HUDEP-2 (cell line): ENCODE measurements around the gene ABI3BP.

Source experiments
- DNase-seq, 76 experiments: peaks; one replicate each; lab custom pipeline; 2025; ENCODE audit not compliant: unreplicated experiment in 76 of 76; lab: John Stamatoyannopoulos, UW

Gene ABI3BP

GRCh38 chr3:100992231-100993012 is 799 bp downstream of the ABI3BP start:
- no peak for DNase-seq

DNA sequence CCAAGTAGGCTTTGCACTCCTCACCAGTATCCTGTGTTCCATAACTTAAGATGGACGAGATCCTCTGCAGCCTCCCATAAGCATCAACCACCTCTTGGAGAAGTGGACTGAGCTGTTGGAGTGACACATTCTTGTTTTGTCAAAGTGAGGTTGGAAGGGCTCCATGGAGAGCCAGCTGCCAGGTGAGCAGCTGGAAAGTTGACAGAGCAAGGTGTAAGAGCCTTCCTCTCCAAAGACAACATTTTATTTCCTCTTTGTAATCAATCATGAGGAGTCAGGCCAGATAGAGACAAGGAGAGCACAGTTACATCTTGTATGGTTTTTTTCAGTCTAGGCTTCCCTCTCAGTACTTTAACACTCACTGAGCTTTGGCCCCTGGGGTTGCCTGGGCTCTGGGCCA is 5.1 kb downstream of the ABI3BP start:
- DNase-seq, result no peak

- DNase-seq, result no peak
Measured at GRCh38 chr3:100984308-100984707, 8.9 kb downstream of the ABI3BP start.

- no peak for DNase-seq
Measured at GRCh38 chr3:100982710-100983109, 10.5 kb downstream of the ABI3BP start.

- no peak for DNase-seq
Measured at GRCh38 chr3:100981164-100981911, 11.9 kb downstream of the ABI3BP start.

DNA sequence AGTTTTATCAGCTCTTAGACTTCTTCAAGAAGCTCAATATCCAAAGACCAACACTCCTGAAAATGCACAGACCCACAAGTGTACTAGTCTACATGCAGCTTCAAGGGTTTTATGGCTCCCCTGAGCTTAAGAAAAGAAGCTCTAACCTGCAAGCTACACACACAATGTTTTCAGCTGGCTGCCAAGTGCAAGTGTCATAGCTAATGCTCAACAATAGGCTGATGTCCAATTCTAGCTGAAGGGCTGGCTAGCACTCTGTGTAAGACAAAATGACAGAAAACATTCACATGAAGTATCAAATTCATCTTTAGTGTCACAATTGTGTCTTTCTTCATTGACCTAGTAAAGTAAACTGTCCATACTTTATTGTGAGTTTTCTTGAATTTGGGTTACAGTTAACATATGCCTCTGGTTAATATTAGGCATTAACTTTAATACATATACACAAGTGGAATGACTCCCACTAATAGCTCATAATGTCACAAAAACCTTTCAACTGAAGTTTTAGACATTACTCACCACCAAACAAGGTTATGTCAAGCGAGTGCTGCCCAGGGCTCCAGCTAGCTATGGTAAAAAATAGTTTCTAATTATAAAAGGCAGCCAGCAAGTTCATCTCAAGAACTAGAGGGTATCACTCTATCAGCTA is 15.1 kb downstream of the ABI3BP start:
- DNase-seq, result no peak

DNA sequence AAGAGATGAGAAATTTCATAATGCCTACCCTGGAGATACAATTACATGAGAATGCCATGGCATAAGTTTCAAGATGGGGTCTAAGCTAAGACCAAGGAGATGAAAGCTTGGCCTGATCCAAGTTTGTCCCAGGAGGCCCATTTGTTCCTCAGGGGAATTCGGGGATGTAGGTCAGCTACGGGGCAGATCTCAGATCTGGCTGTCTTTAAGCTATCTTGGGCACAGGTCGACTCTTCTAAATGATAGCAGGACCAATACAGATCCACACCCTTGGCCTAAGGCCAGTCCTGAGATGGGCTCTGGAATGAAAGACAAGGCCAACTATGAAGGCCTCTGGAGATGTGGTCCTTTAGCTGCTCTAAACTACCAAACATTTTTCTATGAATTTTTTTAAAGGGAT is 16.6 kb downstream of the ABI3BP start:
- DNase-seq, result no peak

DNA sequence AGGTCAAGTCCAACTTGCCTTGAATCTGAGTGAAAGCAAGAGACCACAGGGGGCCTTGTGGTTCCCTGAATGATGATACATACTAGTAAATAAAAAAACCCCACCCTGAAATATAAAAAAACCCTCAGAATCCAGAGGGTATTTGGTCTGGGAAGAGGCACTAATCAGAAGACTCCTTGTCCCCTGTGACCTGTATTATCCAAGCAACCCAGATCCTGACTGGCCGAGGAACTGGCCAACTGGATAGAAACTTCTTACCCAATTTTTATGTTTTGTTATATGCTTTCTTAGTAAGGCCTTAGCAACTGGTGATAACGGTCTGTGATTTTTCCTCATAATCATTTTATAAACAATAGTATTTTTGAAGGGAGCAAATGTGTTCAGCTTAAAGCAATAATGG is 17.5 kb downstream of the ABI3BP start:
- DNase-seq, result no peak

DNA sequence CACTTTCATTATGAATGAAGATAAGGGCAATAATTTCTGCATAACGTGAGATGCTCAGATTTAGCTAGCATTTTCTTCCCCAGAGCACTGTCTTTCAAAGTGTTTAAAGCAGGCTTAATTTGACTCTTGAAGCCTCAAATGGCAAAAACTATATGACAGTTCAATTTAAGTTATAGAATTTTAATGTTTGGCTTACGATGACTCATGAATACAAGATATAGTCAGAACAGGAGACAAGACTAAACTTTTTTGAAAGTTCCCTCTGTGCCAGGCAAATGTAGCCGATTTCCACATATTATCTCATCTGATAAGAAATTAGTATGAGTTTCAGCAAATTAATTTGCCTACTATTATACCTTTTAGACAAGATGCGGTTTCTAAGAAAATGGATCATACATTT is 19.6 kb downstream of the ABI3BP start:
- DNase-seq, result no peak

- no peak for DNase-seq
Measured at GRCh38 chr3:100972867-100973266, 20.4 kb downstream of the ABI3BP start.

DNA sequence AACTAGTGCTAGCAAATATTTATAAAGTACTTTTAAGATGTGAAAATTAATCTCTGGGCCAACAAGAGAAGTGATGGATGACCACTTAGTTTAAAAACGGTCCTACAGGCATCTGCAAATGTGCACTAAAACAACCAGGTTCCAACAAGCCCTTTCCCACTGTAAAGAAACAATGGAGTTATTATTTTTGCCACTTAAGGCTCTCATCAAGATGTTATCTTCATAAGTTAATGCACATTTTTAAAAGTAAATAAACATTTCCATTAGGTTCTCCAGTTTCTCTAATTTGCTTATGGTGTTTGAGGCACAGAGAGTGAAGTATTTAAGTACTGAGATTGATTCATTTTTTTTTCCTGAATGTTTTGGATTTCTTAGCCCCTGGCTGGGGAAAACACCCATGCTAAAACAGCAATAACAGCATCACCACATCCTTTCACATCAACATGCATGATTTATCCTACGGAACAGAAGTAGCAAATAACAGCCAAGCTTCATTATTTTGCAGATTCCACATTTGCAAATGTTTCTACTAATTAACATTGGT is 20.8 kb downstream of the ABI3BP start:
- no peak for DNase-seq

- no peak for DNase-seq
Measured at GRCh38 chr3:100971798-100972197, 21.4 kb downstream of the ABI3BP start.

DNA sequence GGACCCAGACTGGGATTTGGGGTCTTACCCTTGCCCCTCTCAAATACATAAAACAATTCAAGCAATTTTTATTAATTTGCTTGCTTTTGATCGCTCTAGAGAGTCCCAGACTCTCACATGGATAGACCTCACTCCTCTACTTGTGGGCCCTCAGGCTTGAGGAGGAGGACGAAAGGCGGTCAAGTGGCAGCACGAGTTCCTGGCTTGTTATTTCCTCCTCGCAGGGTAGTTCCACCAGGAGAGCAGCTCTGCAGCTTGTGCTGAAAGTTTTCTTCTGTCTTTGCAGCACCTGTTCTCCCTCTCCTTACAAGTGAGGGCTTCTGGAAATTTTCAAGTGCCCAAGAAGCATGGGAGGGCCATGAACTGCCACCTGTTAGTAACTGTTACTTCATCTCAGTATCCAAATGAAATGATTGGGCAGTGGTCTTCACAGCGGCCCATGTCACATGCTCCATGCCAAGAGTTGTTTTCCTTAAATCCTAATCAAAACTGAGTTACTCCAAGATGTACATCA is 22.7 kb downstream of the ABI3BP start:
- no peak for DNase-seq

GRCh38 chr3:100968932-100969906 is 24.0 kb downstream of the ABI3BP start:
- no peak for DNase-seq

- DNase-seq, result no peak
Measured at GRCh38 chr3:100966807-100967206, 26.4 kb downstream of the ABI3BP start.

GRCh38 chr3:100966049-100966491 is 27.2 kb downstream of the ABI3BP start:
- no peak for DNase-seq

GRCh38 chr3:100963041-100963440 is 30.2 kb downstream of the ABI3BP start:
- DNase-seq, result no peak

DNA sequence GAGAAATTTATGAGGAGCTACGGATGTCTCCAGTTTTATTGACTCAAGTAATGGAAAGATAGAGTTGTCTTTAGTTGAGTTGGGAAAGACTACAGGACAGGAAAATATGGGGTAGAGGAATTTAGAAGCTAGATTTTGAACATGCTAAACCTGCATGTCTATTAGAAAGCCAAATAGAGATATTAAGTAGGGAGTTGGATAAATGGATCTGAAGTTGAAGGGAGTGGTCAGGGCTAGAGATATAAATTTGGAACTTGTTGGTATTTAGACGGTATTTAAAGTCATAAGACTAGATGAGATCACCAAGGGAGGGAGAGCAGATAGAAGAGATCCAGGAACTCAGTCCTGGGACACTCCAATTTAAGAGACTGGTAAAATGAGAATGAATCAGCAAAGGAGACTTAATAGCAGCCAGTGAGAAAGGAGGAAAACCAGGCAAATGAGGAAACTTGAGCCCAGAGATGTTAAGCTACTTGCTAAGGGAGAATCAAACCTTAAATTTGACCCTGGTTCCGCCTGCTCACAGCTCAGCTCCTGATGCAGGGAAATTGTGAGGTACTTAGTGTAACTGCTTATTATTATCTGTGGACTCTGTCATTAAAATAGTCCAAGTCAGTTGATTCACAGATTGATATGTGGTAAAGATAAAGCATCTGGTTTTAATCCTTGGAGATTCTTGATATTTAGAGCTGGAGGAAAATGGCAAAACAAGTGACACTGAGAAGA is 35.8 kb downstream of the ABI3BP start:
- no peak for DNase-seq

DNA sequence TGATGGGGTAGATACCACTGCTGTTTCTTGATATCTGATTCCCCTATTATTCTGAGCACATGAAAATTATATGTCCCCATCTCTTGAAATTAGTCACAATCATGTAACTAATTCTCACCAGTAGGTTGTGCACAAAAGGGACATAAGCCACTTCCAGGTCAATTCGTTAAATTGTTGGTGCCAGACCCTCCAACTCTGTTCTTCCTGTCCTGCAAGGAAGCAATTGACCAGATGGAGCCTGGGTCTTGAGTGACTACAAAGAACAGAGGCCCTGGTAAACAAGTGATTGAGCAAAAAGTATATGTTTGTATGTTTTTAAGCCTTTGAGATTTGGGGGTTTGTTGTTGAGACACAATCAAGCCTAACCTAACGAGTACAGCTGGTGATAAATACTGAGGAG is 36.9 kb downstream of the ABI3BP start:
- DNase-seq, result no peak
